Measurements from ENCODE around the gene METTL8. TPM values are rescaled to one million over a fixed set of nuclear protein-coding genes. Genes with fewer than 3 reads are reported as not detected.

METTL8 gene
- total RNA-seq, 1 experiment from 2014 or later, result 34.4 TPM

- Histone ChIP-seq H3K36me3 (ENCODE audit: control insufficient read depth in 1 of 2, insufficient read depth in 2 of 2, low read length in 2 of 2) (peaks cover 0 to 8% of the 10 kb centered on the region in 2 experiments; a peak in 1 of 4 replicates), H2AFZ (ENCODE audit: low read depth, low read length, poor library complexity, severe bottlenecking) (no peak overlapping the region), H3K4me1 (ENCODE audit: control insufficient read depth in 1 of 2, insufficient read depth in 2 of 2, low read length in 2 of 2) (peaks cover 0 to 17% of the 10 kb centered on the region in 2 experiments; a peak in 2 of 4 replicates), H3K9ac (ENCODE audit: low read length) (no peak overlapping the region), H3K9me2 (ENCODE audit: insufficient read depth) (no peaks in the 10 kb centered on the region), H3K79me2 (ENCODE audit: insufficient read depth, low read length) (peaks cover 78% of the 10 kb centered on the region), H3K9me3 (ENCODE audit: control insufficient read depth in 1 of 2, insufficient read depth in 1 of 2, low read depth in 1 of 2, low read length in 2 of 2) (0 out of 4 replicates have a peak, but pooled peaks cover 0 to 3% of the 10 kb centered on the region in 2 experiments), H3K27me3 (ENCODE audit: insufficient read depth, low read length) (no peaks in the 10 kb centered on the region), H4K20me1 (ENCODE audit: insufficient read depth) (no peaks in the 10 kb centered on the region), H3K4me2 (ENCODE audit: low read length) (peak overlapping the region; percentile 46), H3K27ac (ENCODE audit: low read depth, low read length) (no peak overlapping the region), H3K4me3 (replicated peaks in 1 of 2; ENCODE audit: low read depth in 1 of 2, low read length in 2 of 2) (no peak overlapping the region)
- TF ChIP-seq MAX (IDR thresholded peaks at IDR 0.05) (peak; percentile 34; the same call in 1 of the 2 replicates), SIN3A (IDR thresholded peaks at IDR 0.05; ENCODE audit: low read depth) (peak; percentile 72), RAD21 (IDR thresholded peaks at IDR 0.05; ENCODE audit: low read depth) (no peak), JUND (IDR thresholded peaks at IDR 0.05) (peak; percentile 82), FOSL1 (IDR thresholded peaks at IDR 0.05; ENCODE audit: low read depth) (peak; percentile 78), ZFX (IDR thresholded peaks at IDR 0.05) (no peak), CEBPB (IDR thresholded peaks at IDR 0.05; ENCODE audit: low read depth) (no peak), SP1 (IDR thresholded peaks at IDR 0.05; ENCODE audit: low read depth) (peak; percentile 55; the same call in 1 of the 2 replicates), SRF (IDR thresholded peaks at IDR 0.05; ENCODE audit: low read depth) (0 out of 2 replicates have a peak, but pooled peaks have one; percentile 35), ZNF274 (IDR thresholded peaks at IDR 0.05; ENCODE audit: low read depth, low read length) (no peak), ATF3 (IDR thresholded peaks at IDR 0.05) (0 out of 2 replicates have a peak, but pooled peaks have one; percentile 9), POLR2A (IDR thresholded peaks at IDR 0.05; ENCODE audit: borderline replicate concordance, extremely low read depth, insufficient read depth, insufficient read length) (no peak), CTCF (IDR thresholded peaks at IDR 0.05 in 2 of 3, conservative IDR thresholded peaks at IDR 0.05 in 1 of 3; ENCODE audit: borderline replicate concordance in 1 of 3, insufficient read depth in 1 of 3, low read depth in 2 of 3, low read length in 2 of 3) (no peak), EZH2 (IDR thresholded peaks at IDR 0.05) (no peak), CBX3 (IDR thresholded peaks at IDR 0.05; ENCODE audit: low read depth) (peak; percentile 64; the same call in 1 of the 2 replicates), POLR2AphosphoS5 (IDR thresholded peaks at IDR 0.05; ENCODE audit: low read depth, low read length) (no peak)
- RAD21 ChIA-PET (ENCODE audit: low non-redundant PET in 1 of 2, low total read pairs in 2 of 2, uncharacterized antibody in 2 of 2, unreplicated experiment in 2 of 2), result no interaction called here
- ATAC-seq (peak; percentile 84), DNase-seq (ENCODE audit: low read depth, low spot score) (peak; percentile 64)
- CTCF ChIA-PET, result no interaction called here
- intact Hi-C loops (cut with micrococcal nuclease), result no loop called here
- POLR2A ChIA-PET, result no interaction called here
- no TSS peak for BruUV-seq (replicated peaks)
These were observed 29.5 kb downstream of the METTL8 start for GRCh38 chr2:171404261-171404660.

Measured in HCT116 (cell line).